K562 (cell line): ENCODE data around the gene COQ5. TPM values are rescaled to one million over a fixed set of nuclear protein-coding genes. Genes with fewer than 3 reads are reported as not detected.

Experiments
- ATAC-seq: fragments of 200-7000 bp; cut with Tn5 transposase; 3 replicates; pipeline ENCODE4 v1.9.1; 2020; ENCODE audit warnings: moderate library complexity
- BruUV-seq: library from RNA; stranded (reverse); fragments of 400-500 nt; replicated peaks from 2 replicates; lab custom pipeline; 2021; lab: Mats Ljungman, UMichigan
- CTCF ChIA-PET: fragments of 300-600 bp; formaldehyde crosslinking; extraction: SDS; loops from one replicate; lab custom pipeline; 2021; ENCODE audit warnings: low intra/inter-chr PET ratio; lab: Yijun Ruan, JAX
- POLR2A ChIA-PET: fragments of 300-600, 350-650 bp; sonication (Branson Sonifier 250); formaldehyde crosslinking; extraction: SDS; loops from one replicate; lab custom pipeline; 2021; ENCODE audit warnings: antibody characterized with exemption, inconsistent platforms; lab: Yijun Ruan, JAX
- DNase-seq, 4 experiments: peaks; one replicate each; pipeline versions ENCODE4 v3.0.0 to v3.0.0-alpha.2; 2011 to 2018; ENCODE audit warnings: low spot score in 3 of 4, mixed read lengths in 3 of 4; ENCODE audit errors: extremely low read depth in 1 of 4
- FAIRE-seq: peaks from 2 replicates; lab custom pipeline; 2011; peaks lifted over from hg19 to GRCh38; lab: Jason Lieb, UNC
- H2AFZ ChIP-seq: 2 replicates; pipeline ENCODE4 v1.6.0; 2011; ENCODE audit warnings: low read depth, low read length, control low read depth, inconsistent platforms
- H3K27ac ChIP-seq: fragments of 200-600 bp; 3 replicates; pipeline ENCODE4 v1.8.0; 2011; ENCODE audit warnings: low read depth, mild to moderate bottlenecking, control low read depth, inconsistent platforms, low read length, moderate library complexity, mixed read lengths; ENCODE audit errors: extremely low read depth
- H3K27me3 ChIP-seq, 2 experiments: fragments of 300-600 bp in 1 of 2; 2 replicates in 1 of 2; 3 replicates in 1 of 2; pipeline versions ENCODE4 v1.6.0 to v1.8.0; 2011; ENCODE audit warnings: inconsistent platforms in 2 of 2, low read length in 2 of 2, mild to moderate bottlenecking in 1 of 2, mixed read lengths in 1 of 2, moderate library complexity in 1 of 2; ENCODE audit not compliant: control insufficient read depth in 2 of 2, insufficient read depth in 2 of 2
- H3K36me3 ChIP-seq: fragments of 300-600 bp; 3 replicates; pipeline ENCODE4 v1.8.0; 2011; ENCODE audit warnings: mild to moderate bottlenecking, low read length, inconsistent platforms; ENCODE audit not compliant: control insufficient read depth, insufficient read depth
- H3K4me1 ChIP-seq, 2 experiments: fragments of 200-600 bp in 1 of 2; replicated peaks in 1 of 2; 2 replicates in 1 of 2; 3 replicates in 1 of 2; pipeline versions ENCODE4 v1.5.1 to v1.8.0; 2011; ENCODE audit warnings: inconsistent platforms in 2 of 2, low read length in 2 of 2, mild to moderate bottlenecking in 1 of 2, mixed read lengths in 1 of 2, moderate library complexity in 1 of 2; ENCODE audit not compliant: control insufficient read depth in 2 of 2, insufficient read depth in 2 of 2
- H3K4me2 ChIP-seq: 2 replicates; pipeline ENCODE4 v1.6.1; 2011; ENCODE audit warnings: low read length, control low read depth, inconsistent platforms, mixed read lengths; ENCODE audit not compliant: insufficient read depth
- H3K4me3 ChIP-seq: fragments of 200-600 bp; sonication (generic), shearing (Covaris generic); 2 replicates; pipeline ENCODE4 v1.5.1; 2016; ENCODE audit warnings: control low read depth, inconsistent platforms
- H3K79me2 ChIP-seq: fragments of 200-600 bp; 3 replicates; pipeline ENCODE4 v1.8.0; 2011; ENCODE audit warnings: low read length, inconsistent platforms; ENCODE audit not compliant: control insufficient read depth, insufficient read depth
- H3K9ac ChIP-seq, 2 experiments: 2 replicates each; pipeline versions ENCODE4 v1.6.0 to v1.6.1; 2011; ENCODE audit warnings: low read depth in 2 of 2, low read length in 2 of 2, control low read depth in 1 of 2, inconsistent platforms in 1 of 2, mild to moderate bottlenecking in 1 of 2, mixed read lengths in 1 of 2; ENCODE audit not compliant: insufficient read depth in 1 of 2
- H3K9me1 ChIP-seq: one replicate; pipeline ENCODE4 v1.6.0; 2011; ENCODE audit warnings: inconsistent platforms, mild to moderate bottlenecking, low read length, moderate library complexity; ENCODE audit not compliant: control insufficient read depth, insufficient read depth
- H3K9me3 ChIP-seq: replicated peaks from 2 replicates; pipeline ENCODE4 v1.5.1; 2011; ENCODE audit warnings: low read depth, low read length, inconsistent platforms; ENCODE audit not compliant: control insufficient read depth, insufficient read depth
- H4K20me1 ChIP-seq: replicated peaks from 2 replicates; pipeline ENCODE4 v1.6.1; 2011; ENCODE audit warnings: low read length, inconsistent platforms, mixed read lengths; ENCODE audit not compliant: control insufficient read depth, insufficient read depth
- DMBX1 ChIP-seq: fragments of 250-450 bp; sonication (Bioruptor Pico); IDR thresholded peaks from 2 replicates; pipeline ENCODE4 v1.8.0; 2022; ENCODE audit warnings: inconsistent platforms, mild to moderate bottlenecking, moderate library complexity, borderline replicate concordance
- FOS ChIP-seq: IDR thresholded peaks from 3 replicates; pipeline ENCODE4 v1.6.1; 2011; ENCODE audit not compliant: insufficient read length; ENCODE audit errors: extremely low read depth
- KLF16 ChIP-seq: IDR thresholded peaks from 2 replicates; pipeline ENCODE4 v1.6.1; 2016; ENCODE audit warnings: antibody characterized with exemption
- LARP7 ChIP-seq: fragments of 450-650 bp; IDR thresholded peaks from 2 replicates; pipeline ENCODE4 v1.6.1; 2016
- MCM2 ChIP-seq: fragments of 450-650 bp; IDR thresholded peaks from 2 replicates; pipeline ENCODE4 v1.6.1; 2017; ENCODE audit warnings: low read depth, mild to moderate bottlenecking
- MEF2A ChIP-seq: IDR thresholded peaks from 2 replicates; pipeline ENCODE4 v1.6.1; 2011; ENCODE audit warnings: low read depth, mild to moderate bottlenecking, low read length, moderate library complexity; ENCODE audit not compliant: control insufficient read depth
- PURB ChIP-seq: sonication (generic); formaldehyde crosslinking; IDR thresholded peaks from 2 replicates; pipeline ENCODE4 v1.9.0; 2021; ENCODE audit warnings: low read depth, mild to moderate bottlenecking, missing genetic modification reagents
- SRSF1 ChIP-seq: fragments of 200-400 bp; formaldehyde crosslinking; IDR thresholded peaks from 2 replicates; pipeline ENCODE4 v1.6.1; 2017; ENCODE audit warnings: mild to moderate bottlenecking, low read depth, low read length, moderate library complexity
- ZNF212 ChIP-seq: fragments of 450-650 bp; formaldehyde crosslinking; IDR thresholded peaks from 2 replicates; pipeline ENCODE4 v1.4.0; 2020; ENCODE audit warnings: mild to moderate bottlenecking
- ZNF347 ChIP-seq: fragments of 450-650 bp; formaldehyde crosslinking; IDR thresholded peaks from 2 replicates; pipeline ENCODE4 v1.4.0; 2020; ENCODE audit warnings: low read depth, mild to moderate bottlenecking, moderate library complexity
- ZNF431 ChIP-seq: sonication (generic); formaldehyde crosslinking; IDR thresholded peaks from 2 replicates; pipeline ENCODE4 v1.8.0; 2022; ENCODE audit warnings: mild to moderate bottlenecking, missing genetic modification reagents
- ZNF583 ChIP-seq: fragments of 250-450 bp; sonication (Bioruptor Pico); IDR thresholded peaks from 2 replicates; pipeline ENCODE4 v1.4.0; 2020
- WGBS: fragments of 100-300 bp; shearing (Covaris generic); methylation state at CpG from one replicate; pipeline ENCODE4 v1.1.6; 2016; ENCODE audit warnings: low coverage, mixed read lengths; ENCODE audit not compliant: insufficient coverage; ENCODE audit errors: missing lambda C conversion rate; 5-methylcytosine and 5-hydroxymethylcytosine counted together
- in situ Hi-C: fragments of 300-500 bp; cut with MboI; formaldehyde crosslinking; loops from 4 replicates; pipeline ENCODE4 v1.15.0; 2018; ENCODE audit warnings: inconsistent platforms, mixed read lengths
- intact Hi-C: fragments of 100-400 bp; cut with micrococcal nuclease; formaldehyde crosslinking; loops from 2 replicates; pipeline ENCODE4 v1.14.2; 2022
- polyA plus RNA-seq, 8 experiments: library from polyadenylated mRNA; depleted of rRNA in 4 of 8; stranded (reverse) in 5 of 8; unstranded in 3 of 8; fragments of >200 nt; fragmentation: Nextera tagmentation in 2 of 8; fragmentation: Illumina TruSeq in 1 of 8; extraction: Ambion mirVana in 2 of 8; extraction: Trizol in 1 of 8; gene quantifications; 2 replicates each; pipeline versions ENCODE4 v1.2.1 to v1.2.3, GENCODE V29; 2011 to 2014; ENCODE audit warnings: inconsistent platforms in 1 of 8, missing spikeins in 1 of 8
- total RNA-seq, 7 experiments: library from RNA; depleted of rRNA in 6 of 7; stranded (reverse); fragments of >200 nt in 6 of 7; fragmentation: Illumina TruSeq in 2 of 7; extraction: Trizol in 2 of 7; gene quantifications; 2 replicates each; pipeline versions ENCODE4 v1.2.1 to v1.2.3, GENCODE V29; 2011 to 2021; ENCODE audit warnings: low replicate concordance in 1 of 7
- TF ChIP-seq, protein P1 (sequence below): fragments of 450-650 bp; conservative IDR thresholded peaks from 2 replicates; pipeline ENCODE4 v1.6.1; 2016; ENCODE audit warnings: missing genetic modification characterization, low read depth, mild to moderate bottlenecking, missing compliant biosample characterization, moderate library complexity

Gene COQ5
- total and polyA plus RNA-seq, 9 of the 15 experiments (the other 6 are each of a cell fraction or from before 2014, with no cell fraction given) = 19.2 to 59.7 (median 30.4) TPM

GRCh38 chr12:120554678-120555077, 25.7 kb upstream of the COQ5 start (continued):
- TF ChIP-seq ZNF583 (CRISPR knock-in tag) = no peak
- TF ChIP-seq DMBX1 = no peak

GRCh38 chr12:120546050-120546386, 17.1 kb upstream of the COQ5 start:
- no peak for FAIRE-seq
- H3K9me1 ChIP-seq = no peaks in the 10 kb centered on the region
- ChIA-PET CTCF (no interaction called here), POLR2A (interaction anchor here (0.6 to 1.6 kb wide), 3 partner anchors 9 to 190 kb away, joined by 3 to 5 read pairs (median 3); no protein-coding TSS in a partner anchor)
- BruUV-seq = no TSS peak
- no peaks in the 10 kb centered on the region for H3K9me3 ChIP-seq
- no peak overlapping the region for H3K4me3 ChIP-seq
- H3K9ac ChIP-seq = no peak overlapping the region; a peak in 1 of 4 replicates
- no peak overlapping the region for H3K27ac ChIP-seq
- ATAC-seq = no peak
- H3K79me2 ChIP-seq = peaks cover 73% of the 10 kb centered on the region
- WGBS = 70% methylated on average over 3 of the region's 3 CpGs
- H2AFZ ChIP-seq = no peak overlapping the region
- peaks cover 68% of the 10 kb centered on the region for H3K36me3 ChIP-seq
- TF ChIP-seq LARP7 (no peak), ZNF212 (no peak), SRSF1 (no peak), PURB (CRISPR knock-in tag) (no peak), KLF16 (no peak), MCM2 (no peak), ZNF347 (no peak), MEF2A (no peak), FOS (no peak), ZNF431 (CRISPR knock-in tag) (no peak)
- TF ChIP-seq, protein P1, sequence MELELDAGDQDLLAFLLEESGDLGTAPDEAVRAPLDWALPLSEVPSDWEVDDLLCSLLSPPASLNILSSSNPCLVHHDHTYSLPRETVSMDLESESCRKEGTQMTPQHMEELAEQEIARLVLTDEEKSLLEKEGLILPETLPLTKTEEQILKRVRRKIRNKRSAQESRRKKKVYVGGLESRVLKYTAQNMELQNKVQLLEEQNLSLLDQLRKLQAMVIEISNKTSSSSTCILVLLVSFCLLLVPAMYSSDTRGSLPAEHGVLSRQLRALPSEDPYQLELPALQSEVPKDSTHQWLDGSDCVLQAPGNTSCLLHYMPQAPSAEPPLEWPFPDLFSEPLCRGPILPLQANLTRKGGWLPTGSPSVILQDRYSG = no peak
- no peaks in the 10 kb centered on the region for H3K27me3 ChIP-seq
- no peak overlapping the region for H3K4me2 ChIP-seq
- peaks cover 23% of the 10 kb centered on the region for H4K20me1 ChIP-seq
- intact Hi-C loops = no loop called here
- peaks cover 5 to 8% of the 10 kb centered on the region in 2 experiments; a peak in 4 of 5 replicates for H3K4me1 ChIP-seq
- in situ Hi-C loops = no loop called here
- DNase-seq = no peak
